Right hindlimb (tissue), 1 donor: Measurements from ENCODE around the gene OR2M4.
"Not testable (repeated sequence)": the region's sequence is repeated elsewhere in the genome, so short reads cannot be mapped to it uniquely, and the experiment has no call there.

Experiments used
- DNase-seq: peaks from one replicate; pipeline ENCODE4 v3.0.0-alpha.2; 2018

OR2M4 gene, protein sequence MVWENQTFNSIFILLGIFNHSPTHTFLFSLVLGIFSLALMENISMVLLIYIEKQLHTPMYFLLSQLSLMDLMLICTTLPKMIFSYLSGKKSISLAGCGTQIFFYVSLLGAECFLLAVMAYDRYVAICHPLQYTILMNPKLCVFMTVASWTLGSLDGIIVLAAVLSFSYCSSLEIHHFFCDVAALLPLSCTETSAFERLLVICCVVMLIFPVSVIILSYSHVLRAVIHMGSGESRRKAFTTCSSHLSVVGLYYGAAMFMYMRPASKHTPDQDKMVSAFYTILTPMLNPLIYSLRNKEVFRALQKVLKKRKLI

GRCh38 chr1:248231117-248231516 lies at the start of gene OR2M4:
Gene OR2M4, plus strand, starts transcription at chr1:248231417. Its CDS starts 7,512 bp downstream, at chr1:248238929.
- DNase-seq, result no peak

GRCh38 chr1:248183996-248184395 lies 47.2 kb upstream of the OR2M4 start:
- no peak for DNase-seq

DNA sequence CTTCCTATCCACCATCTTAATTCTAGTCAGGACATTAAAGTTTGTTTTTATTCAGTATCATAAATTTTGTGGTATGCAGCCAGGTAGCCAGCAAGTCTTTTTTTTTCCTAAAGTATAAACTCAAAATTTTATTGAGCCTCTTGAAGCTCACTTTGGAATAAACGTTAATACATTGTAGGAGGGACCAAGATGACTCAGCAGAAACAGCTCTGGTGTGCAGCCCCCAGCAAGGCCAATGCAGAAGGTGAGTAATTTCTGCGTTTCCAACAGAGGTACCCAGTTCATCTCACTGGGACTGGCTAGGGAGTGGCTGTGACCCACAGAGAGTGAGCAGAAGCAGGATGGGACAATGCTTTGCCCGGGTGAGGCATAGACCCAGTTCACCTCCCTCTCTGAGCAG lies 43.9 kb upstream of the OR2M4 start:
- DNase-seq, result no peak

- DNase-seq, result no peak
Observed at GRCh38 chr1:248189026-248189425, 42.2 kb upstream of the OR2M4 start.

- no peak for DNase-seq
Observed at GRCh38 chr1:248194117-248194516, 37.1 kb upstream of the OR2M4 start.

DNA sequence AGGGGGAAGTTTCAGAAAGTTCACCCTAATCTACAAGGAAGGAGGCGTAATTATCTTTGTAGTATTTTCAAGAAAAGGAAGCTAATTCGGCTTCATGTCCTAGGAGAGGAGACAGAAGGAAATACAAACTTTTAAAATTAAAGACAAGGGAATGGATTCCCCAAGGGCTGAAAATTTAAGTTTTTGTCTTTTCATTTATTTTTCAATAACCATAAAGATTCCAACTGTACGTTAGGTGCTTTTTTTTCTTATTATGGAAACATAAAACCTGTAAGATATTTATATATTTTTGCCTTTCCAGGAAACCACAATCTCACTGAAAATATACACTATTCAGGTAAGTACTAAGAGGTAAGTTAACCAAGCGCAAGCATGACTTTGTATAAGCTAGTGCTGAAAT lies 34.3 kb upstream of the OR2M4 start, which contains the start of gene OR2M3:
TSS of gene OR2M3 (plus strand) at position 301 of the 400 bp plus-strand sequence. CDS start 5,803 bp downstream, outside the sequence.
- no peak for DNase-seq

GRCh38 chr1:248215880-248216279 lies 15.3 kb upstream of the OR2M4 start:
- no peak for DNase-seq

- no peak for DNase-seq
Observed at GRCh38 chr1:248225537-248225936, 5.7 kb upstream of the OR2M4 start.

- DNase-seq, result no peak
Observed at GRCh38 chr1:248229360-248229908, 1.8 kb upstream of the OR2M4 start.

DNA sequence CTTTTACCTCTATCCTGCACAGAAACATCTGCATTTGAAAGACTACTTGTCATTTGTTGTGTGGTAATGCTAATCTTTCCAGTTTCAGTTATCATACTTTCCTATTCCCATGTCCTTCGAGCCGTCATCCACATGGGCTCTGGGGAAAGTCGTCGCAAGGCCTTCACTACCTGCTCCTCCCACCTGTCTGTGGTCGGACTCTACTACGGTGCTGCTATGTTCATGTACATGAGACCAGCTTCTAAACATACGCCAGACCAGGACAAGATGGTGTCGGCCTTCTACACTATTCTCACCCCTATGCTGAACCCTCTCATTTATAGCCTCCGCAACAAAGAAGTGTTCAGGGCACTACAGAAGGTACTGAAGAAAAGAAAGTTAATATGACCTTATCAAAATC lies 8.3 kb downstream of the OR2M4 start:
- no peak for DNase-seq

DNA sequence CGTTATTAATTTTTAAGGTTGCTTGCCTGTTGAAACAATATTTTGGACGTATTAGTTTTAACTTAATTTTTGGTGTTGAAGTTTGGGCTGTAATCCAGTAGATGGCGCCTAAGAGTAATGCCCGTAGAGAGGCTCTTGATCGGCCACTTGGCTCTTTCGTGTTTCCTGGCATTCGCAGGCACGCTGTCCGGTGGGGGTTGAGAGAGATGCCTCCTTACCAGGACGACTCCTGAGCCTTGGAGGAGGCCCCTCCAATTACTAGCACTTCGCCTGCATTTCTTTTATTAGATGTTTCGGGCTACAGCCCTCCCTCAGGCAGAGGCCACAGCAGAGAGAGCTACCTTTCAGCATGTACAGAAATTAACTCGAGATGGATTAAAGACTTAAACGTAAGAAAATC lies 12.0 kb downstream of the OR2M4 start:
- peak; percentile 13 for DNase-seq

GRCh38 chr1:248259309-248259708 lies 28.1 kb downstream of the OR2M4 start:
- DNase-seq, result not testable (repeated sequence)

GRCh38 chr1:248268178-248268577 lies 37.0 kb downstream of the OR2M4 start:
- DNase-seq, result no peak

DNA sequence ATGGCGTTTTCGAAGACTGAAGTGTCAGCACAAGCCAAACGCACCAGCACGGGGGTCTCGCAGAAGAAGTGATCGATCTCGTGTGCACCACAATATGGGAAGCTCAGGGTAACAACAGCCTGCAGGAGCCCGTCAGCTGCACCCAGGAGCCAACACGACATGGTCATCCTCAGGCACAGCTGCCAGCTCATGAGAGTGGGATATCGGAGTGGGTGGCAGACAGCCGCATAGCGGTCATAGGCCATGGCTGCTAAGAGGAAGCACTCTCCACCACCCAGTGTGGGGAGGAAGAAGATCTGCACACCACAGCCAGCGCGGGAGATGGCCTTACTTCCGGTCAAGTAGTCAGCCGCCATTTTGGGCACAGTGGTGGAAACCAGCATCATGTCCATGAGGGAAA lies 42.0 kb downstream of the OR2M4 start:
- DNase-seq, result not testable (repeated sequence)

DNA sequence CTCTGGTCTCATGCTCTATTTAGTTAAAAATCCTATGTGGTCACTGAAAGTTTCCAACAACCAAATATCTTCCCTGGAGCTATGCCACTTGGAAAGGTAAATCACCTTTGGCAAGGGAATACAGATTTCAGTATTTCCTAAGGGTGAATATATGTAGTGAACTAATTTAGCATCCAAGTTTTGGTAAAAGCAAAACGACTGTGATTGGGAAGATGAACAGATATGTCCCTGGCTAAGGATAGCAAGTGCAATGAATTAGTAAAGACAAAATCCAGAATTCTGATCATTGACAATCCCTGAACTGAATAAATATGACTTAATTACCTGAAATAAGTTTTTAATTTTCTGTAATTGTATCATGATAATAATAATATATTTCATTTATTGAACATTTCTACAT lies 46.7 kb downstream of the OR2M4 start, which contains the start of gene OR2T33:
TSS of gene OR2T33 (minus strand) at position 101 of the 400 bp plus-strand sequence. CDS start 4,162 bp downstream, outside the sequence.
- DNase-seq, result no peak

DNA sequence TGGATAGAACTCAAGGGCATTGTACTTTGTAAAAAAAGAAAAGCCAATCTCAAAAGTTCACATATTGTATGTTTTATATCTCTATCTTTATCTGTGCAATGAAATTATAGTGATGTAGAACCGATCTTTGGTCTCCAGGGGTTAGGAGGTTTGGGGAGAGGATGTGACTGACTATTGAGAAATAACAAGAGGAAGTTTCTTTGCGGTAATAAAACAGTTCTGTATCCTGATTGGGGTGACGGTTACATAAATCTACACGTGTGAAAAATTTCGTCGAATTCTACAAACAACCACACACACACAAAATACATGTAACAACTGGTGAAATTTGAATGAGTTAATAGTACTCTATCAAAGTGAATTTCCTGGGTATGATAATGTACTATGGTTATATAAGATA lies 57.2 kb downstream of the OR2M4 start:
- no peak for DNase-seq
